T-helper 2 cell treated with Interferon-gamma antibody and Interleukin-4, amounts not matched to agents 100 ng/mL and 5 ng/mL, for 36 hours (primary cell): ENCODE results near the gene IL32. TPM values are rescaled to one million over a fixed set of nuclear protein-coding genes. Genes with fewer than 3 reads are reported as not detected.

Experiments used
- intact Hi-C: fragments of 100-400 bp; cut with micrococcal nuclease; formaldehyde crosslinking; loops from one replicate; pipeline ENCODE4 v1.15.1; 2023
- total RNA-seq: library from RNA; stranded (reverse); gene quantifications from 2 replicates; pipeline ENCODE4 v1.2.3, GENCODE V29; 2022

Gene IL32
- total RNA-seq, 1 donor from 2014 or later = 3,664 TPM

DNA sequence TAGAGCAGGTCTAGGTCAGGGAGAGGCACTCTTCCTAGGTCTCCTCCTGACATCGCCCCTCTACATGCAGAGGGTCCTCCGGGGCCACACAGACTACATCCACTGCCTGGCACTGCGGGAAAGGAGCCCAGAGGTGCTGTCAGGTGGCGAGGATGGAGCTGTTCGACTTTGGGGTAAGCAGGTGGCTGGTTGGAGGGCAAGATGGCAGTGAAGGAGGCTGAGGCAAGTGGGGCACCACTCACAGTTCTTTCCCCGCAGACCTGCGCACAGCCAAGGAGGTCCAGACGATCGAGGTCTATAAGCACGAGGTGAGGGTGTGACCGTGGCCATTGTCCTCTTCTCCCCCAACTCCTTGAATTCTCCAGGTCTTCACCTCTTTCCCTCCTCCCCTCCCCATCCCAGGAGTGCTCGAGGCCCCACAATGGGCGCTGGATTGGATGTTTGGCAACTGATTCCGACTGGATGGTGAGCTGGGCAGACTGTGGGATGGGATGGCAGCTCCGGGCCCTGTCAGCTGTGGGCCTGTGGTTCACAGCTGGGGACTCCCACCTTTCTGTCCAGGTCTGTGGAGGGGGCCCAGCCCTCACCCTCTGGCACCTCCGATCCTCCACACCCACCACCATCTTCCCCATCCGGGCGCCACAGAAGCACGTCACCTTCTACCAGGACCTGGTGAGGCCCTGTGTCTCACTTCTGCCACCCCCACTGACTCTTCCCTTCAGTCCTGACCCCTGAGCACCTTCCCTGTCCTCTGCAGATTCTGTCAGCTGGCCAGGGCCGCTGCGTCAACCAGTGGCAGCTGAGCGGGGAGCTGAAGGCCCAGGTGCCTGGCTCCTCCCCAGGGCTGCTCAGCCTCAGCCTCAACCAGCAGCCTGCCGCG lies 38.6 kb upstream of the IL32 start:
- intact Hi-C loops = loop anchor here (10.0 kb wide), 1 partner anchor 478 kb away; the partner anchor contains the start of gene CLUAP1

DNA sequence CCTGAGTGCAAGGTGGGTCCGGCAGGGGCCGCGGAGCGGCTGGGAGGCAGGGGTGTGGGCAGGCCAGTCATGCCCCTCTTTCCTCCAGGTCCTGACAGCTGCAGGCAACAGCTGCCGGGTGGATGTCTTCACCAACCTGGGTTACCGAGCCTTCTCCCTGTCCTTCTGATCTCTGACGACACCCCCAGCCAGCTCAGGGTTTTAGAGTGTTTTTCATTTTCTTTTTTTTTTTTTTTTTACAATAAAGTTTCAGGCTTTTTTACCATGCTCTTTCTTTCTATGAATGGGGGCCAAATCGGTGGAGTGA lies 38.0 kb upstream of the IL32 start:
- intact Hi-C loops = loop anchor here (10.0 kb wide), 1 partner anchor 477 kb away; the partner anchor contains the start of gene CLUAP1

DNA sequence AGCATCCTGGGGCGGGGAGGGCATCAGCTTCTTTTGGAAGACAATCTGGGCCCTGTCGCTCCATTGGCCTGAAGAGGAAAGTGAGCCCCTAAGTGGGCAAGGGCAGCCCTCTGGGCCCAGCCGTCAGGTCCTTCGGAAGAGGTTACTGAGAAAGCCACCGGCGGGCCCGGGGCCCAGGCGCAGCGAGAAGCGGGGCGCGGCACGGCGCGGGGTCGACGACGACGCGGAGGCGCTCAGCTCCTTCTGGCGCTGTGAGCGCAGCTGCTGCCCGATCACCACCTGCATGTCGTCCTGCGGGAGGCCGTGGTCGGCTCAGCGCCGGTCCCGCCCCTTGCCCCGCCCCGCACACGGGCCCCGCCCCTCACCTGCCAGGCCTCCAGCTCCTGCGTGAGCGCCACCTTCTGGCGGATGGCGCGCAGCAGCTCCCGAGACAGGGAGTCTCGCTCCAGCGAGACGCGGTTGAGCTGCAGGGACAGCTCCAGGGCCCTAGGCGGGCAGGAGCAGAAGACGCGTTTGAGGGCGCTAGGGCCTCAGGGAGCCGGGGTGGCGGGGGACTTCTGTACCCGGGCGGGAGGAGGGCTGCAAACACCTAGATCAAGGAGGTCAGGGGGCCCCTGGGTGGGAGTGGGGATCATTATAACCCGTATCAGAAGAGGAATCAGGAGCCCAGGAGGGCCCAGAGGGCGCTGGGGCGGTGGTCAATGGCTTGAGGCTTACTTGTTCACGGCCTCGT lies 37.3 kb upstream of the IL32 start:
- intact Hi-C loops = loop anchor here (2.0 to 10.0 kb wide), 2 partner anchors 97 to 477 kb away; partner anchors contain the start of gene CLUAP1

DNA sequence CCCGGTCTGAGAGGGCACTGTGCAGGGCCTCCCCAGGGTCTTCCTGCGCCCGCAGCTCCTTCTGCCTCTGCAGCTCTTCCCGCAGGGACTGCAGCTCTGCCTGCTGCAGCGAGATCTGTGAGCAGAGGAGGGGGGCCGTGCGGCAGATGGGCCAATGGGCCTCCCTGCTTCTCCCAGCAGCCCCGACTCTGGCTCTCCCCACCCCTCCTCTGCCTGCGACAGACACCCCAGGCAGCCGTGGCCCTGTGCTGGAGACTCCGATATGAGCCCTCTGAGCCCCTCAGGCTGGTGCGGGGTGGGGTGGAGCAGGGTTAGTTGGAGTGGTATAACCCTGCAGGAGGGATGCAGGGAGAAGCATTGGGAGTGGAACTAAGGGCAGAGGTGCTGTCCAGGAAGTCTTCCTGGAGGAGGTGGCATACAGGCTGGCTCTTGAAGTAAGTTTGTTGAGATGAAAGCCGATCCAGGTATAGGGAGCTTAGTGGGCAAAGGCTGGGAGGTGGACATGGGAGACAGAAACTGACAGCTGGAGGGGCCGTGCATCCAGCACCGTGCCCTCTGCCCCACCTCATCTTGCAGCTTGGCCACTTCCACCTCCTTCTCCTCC lies 36.6 kb upstream of the IL32 start:
- intact Hi-C loops = loop anchor here (2.0 to 10.0 kb wide), 2 partner anchors 96 to 476 kb away; partner anchors contain the start of gene CLUAP1

DNA sequence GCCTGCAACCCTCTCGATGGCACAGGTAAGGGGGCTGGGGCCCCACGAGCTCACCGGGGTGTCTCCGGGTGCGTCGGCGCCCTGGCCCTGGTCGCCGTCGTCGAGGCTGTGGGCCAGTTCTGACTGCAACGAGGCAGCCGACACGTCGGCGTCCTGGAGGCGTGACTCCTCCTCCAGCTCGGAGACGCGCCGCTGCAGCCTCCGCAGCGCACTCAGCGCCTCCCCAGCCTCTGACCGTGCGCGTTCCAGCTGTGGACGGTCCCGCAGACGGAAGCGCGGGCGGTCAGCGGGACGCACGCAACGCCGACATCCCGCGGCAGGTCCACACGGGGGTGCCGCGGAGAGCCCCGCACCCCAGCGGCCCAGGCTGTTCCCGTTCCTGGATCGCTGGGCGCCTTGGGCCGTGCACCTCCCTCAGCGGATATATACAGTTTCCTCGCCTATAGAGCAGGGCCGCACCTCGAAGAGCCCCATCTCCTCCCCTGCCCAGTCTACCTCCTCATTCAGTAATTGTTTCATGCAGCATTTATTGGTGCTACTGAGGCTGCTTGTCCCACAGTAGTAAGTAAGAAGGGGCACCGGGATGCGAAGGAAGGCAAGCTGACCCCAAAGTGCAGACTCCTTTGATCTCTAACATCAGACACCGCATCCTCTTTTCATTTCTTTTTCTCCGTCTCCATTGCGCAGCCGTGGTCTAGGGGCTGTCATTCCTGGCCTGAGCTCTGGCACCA lies 35.8 kb upstream of the IL32 start:
- intact Hi-C loops = loop anchor here (2.0 to 10.0 kb wide), 3 partner anchors 15 to 475 kb away; partner anchors contain the start of gene CLUAP1

DNA sequence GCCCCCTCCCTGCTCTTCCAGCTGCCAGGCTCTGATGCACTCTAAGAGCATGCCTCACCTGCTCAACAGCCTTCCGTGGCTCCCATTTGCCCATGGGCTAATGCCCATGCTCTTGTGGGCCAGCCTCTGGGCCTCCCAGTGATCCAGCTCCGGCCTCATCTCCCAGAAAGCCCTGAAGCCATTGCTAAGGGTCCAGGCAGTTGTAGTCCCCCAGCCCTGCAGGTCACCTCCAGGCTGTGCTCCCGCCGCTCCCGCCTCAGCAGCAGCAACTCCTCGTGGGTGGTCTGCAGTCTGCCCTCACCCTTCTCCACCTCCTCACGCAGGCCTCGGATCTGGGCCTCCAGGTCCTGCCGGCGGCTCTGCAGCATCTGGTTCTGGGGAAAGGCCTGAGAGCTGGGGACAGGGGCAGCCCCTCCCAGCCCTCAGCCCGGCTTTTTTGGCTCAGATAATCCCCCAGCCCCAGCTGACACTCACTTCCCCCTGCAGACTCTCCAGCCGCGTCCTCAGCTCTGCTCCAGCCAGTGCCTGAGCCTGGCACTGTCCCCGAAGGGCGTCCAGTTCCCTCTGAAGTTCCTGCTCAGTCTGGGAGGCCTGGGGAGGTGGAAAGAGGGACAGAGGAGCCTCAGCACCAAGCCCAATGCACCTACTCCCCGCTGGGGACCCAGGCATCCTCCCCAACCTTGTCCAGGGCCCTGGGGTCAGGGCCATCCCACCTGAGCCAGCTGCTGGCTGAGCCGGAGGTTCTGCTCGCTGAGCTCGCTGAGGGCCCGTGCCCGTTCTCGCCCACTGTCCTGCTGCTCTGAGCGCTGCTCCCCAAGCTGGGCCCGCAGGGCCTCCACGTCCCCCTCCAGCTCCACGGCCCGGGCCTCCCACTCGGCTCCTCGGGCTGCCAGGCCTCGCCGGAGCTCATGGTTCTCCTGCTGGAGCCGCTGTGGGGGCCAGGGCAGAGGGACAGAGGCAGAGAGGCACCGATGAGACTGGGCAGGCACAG lies 34.9 kb upstream of the IL32 start:
- intact Hi-C loops = loop anchor here (2.0 kb wide), 1 partner anchor 14 kb away; no protein-coding TSS in a partner anchor

DNA sequence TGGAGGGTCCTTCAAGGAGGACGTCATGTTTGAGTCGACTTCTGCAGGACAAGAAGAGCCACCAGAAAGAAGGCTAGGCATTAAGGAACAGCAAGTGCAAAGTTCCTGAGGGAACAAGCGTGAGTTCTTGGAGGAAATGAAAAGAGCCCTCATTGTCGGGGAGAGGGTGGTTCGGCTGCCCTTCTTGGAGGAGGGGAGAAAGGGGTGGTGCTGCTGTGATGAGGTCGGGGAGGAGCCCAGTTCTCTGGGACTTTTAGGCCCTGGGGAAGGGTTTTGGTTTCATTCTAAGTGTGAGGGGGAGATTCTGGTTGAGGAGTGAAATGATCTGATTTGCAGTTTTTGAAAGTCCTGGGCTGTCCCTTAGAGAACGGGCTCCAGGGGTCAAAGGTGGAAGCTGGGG lies 32.8 kb upstream of the IL32 start:
- intact Hi-C loops = no loop called here

DNA sequence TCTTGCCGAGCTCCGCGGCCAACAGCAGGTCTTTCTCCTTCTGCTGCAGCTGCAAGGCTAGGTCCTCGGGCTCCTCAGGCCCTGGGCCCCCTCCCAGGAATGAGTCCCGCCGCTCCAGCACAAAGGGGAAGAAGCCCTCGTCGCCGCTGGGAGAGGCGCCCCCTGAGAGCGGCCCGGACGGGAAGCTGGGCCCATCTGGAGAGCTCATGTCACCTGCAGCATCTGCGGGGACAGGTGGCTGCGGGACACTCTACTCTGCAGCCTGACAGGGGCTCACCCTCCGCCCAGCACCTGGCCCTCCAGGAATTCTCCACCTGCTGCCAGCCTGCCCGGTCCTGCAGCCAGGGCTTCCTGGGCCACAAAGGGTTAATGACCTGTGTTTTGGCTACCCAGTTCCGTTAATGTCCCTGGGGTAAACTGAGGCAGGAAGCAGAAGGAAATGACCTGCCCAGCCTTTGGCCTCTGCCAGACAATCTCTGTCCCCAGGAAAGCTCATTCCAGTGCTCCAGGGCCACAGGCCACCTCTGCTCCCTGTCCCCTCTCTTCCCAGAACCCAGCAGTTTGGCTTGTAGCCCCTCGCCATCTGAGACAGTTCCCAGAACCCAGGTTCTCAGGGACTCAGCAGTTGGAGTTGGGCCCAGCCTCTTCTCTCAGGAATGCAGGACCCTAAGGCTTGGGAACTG lies 30.0 kb upstream of the IL32 start:
- intact Hi-C loops = no loop called here

DNA sequence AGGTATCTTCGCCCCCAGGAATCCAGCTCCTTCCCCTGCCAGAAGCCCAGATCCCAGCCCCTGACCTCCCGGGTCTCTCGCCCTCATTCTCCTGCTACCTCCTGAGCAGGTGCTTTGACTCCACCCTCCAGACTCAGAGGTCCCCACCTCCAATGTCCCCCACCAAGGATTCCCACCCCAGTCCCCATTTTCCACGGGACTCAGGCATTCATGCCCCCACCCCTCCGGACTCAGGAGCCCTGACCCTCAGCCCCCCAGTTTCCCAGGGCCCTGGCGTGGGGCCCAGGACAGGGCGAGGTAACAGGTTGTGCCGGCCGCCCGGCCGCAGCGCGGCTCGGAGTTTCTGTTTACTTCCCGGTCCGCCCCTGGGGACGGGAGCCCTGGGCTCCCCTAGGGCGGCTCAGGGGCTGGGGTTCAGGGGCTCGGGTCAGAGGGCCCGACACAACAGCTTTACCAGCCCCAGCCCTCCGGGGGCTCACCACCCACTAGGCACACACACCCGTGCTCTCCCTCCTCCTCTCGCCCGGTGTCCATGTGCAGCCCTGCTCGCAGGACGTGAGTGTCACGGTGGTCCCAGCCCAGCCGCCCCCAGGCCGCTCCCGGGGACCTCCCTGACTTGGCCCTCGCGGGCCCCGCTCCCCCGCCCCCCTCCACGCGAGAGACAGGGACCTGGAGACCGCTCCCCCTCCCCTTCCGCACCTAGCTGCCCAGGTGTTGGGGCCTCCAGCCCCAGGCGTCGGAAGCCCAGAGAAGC lies 29.3 kb upstream of the IL32 start:
- intact Hi-C loops = no loop called here

DNA sequence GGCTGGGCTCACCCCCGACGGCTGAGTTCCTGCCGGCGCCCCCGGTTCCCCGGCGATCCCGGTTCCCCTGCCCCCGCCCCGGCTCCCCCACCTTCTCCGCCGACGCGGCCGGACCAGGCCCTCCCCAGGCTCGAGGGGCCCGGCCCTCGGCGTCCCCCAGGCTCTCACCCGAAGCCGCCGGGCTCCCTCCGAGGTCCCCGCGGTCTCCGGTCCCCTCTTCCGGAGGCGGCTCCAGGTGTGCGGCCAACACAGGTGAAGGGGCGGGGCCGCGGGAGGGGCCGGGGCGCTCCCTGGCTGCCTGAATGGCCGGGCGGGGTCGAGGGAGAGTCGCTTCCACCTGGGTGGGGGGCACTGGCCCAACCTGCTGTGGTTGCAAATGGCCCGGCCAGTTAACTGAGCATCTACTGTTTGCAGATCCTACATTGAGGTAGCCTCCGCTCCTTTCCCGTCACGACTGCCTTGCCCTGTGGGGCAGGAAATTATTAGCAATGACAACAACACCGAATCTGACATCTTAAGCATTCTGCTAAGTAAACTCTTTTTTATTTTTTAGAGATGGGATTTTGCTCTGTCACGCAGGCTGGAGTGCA lies 28.6 kb upstream of the IL32 start, which contains the start of gene BICDL2:
Gene BICDL2, minus strand, starts transcription at position 219 of the 590 bp plus-strand sequence. CDS start 1,448 bp downstream, outside the sequence.
- intact Hi-C loops = no loop called here

DNA sequence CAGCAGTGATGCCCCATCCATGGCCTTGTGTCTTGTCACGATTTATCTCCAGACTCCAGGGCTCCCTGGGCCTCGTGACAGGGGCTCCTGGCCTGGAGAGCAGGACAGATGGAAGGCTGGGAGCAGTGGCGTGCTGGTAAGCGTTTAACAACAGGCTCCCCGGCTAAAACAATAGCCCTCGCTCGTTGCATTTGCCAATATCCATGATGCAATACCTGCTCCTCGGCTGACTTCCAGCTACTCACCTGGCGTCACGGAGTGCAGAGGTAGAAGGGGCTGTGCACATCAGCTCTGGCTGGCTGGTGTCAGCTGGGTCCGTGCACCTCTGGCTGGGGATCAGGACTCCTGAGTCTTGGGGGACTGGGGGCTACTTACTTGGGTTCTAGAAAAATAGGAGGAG lies 27.2 kb upstream of the IL32 start:
- intact Hi-C loops = no loop called here

DNA sequence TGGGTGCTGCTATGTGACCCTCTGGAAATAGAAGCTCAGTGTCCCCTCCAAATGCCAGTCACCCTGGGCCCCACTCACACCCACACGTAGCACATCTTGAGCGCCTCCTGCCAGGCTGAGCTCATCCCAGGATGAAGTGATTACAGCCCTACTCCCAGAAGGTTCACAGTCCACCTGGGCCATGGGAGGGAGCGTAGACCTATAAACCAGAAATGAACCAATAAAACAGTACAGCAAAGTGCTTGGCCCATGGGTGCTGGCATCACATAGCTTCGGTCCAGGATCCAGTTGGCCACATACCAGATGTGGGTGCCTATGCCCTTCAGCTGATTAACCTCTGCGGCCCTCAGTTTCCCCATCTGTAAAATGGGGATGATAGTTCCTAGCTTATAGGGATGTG lies 26.5 kb upstream of the IL32 start:
- intact Hi-C loops = no loop called here

DNA sequence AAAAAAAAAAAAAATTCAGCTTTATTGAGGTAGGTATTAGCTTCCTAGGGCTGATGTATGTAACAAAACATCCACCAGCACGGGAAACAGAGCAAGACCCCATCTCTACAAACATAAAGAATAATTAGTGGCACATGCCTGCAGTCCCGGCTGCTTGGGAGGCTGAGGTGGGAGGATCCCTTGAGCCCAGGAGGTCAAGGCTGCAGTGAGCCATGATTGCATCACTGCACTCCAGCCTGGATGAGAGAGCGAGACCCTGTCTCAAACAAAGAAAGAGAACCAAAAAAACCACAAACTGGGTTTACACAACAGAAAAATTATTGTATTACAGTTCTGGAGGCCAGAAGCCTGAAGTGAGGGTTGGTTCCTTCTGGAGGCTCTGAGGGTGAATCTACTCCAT lies 23.1 kb upstream of the IL32 start:
- intact Hi-C loops = no loop called here

DNA sequence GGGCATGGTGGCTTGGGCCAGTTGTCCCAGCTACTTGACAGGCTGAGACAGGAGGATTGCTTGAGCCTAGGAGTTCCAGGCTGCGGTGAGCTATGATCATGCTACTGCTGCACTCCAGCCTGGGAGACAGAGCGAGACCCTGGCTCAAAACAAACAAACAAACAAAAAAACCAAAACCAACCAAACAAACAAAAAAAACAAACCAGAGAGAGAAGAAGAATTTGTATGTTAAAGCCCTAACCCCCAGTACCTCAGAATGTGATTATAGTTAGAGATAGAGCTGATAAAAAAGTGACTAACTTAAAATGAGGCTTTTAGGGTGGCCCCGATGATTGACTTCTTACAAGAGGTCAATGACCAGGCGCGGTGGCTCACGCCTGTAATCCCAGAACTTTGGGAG lies 20.7 kb upstream of the IL32 start:
- intact Hi-C loops = loop anchor here (2.0 kb wide), 1 partner anchor 14 kb away; no protein-coding TSS in a partner anchor

DNA sequence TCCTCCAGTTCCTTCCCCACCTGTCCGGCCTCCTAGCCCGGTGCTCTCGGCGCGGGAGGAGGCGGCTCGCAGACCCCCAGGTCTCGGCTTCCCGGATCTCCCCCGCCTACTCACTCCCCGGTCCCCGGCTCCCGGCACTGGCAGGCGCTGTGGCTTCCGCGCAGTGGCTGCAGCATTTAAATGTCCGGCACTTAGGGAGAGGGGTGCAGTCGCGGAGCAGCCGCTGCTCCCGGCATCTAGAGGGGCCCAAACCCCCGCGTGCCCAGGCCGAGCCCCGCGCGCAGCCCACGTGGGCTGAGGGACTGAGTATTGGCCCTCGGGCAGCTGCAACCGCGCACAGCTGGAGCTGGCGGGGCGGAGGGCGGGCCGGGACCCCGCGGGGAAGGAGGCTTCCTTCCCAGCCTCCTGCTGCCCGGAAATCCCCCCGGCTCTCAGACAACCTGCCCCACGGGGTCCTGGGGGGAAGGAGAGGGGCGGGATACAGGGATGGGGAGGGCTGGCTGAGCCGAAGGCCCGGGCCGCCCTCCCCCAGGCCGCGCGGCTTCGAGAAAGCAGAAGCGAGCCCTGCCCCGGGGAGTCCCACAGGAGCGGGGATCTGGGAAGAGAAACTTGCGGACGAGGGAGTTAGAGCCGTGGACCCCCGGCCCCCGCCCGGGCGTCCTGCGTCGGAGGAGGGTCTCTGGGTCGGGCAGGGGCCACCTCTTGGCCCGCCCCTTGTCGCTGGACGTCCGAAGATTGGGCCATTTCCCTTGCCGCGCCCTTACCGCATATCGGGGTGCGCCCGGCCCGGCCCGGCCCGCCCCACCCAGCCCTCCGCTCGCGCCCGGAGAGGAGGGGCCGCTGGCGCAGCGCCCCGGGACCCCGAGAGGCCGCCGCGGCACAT lies 19.4 kb upstream of the IL32 start, which contains the start of gene MMP25:
Gene MMP25, plus strand, starts transcription at position 804 of the 883 bp plus-strand sequence. CDS start 357 bp downstream, outside the sequence.
- intact Hi-C loops = loop anchor here (2.0 kb wide), 1 partner anchor 15 kb away; no protein-coding TSS in a partner anchor

DNA sequence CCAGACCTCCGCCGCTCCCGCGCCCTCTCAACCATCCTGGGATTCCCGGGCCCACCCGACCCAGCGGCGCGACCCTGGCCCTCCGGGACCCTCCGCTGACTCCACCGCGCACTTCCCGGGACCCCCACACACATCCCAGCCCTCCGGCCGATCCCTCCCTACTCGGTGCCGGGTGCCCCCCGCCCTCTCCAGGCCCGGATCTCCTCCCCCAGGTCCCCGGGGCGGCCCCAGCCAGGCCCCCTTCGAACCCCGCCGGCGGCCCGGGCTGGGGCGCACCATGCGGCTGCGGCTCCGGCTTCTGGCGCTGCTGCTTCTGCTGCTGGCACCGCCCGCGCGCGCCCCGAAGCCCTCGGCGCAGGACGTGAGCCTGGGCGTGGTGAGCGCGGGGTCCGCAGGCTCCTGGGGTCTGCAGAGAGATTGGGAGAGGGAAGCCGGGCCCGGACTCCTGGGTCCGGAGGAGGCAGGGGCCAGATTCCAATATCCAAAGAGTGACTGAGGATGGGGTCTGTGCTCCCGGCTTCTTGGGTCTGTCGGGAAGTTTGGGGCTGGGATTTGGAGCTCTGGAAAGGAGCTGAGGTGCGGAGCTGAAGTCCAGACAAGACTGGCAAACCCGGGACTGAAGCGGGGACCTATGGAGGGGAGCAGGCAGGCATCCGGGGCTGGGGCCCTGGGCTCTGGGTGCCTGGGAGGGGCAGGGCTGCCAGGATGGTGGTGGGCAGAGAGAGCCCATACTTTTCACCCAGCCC lies 18.6 kb upstream of the IL32 start:
- intact Hi-C loops = no loop called here
